ENCODE measurements around the gene KIF17.
A peak's percentile ranks its signal among the peaks of the same experiment; 100 is the strongest.

KIF17 gene

GRCh38 chr1:20634065-20634593 lies 83.7 kb downstream of the KIF17 start:
- peak in 1 of 2 experiments; percentile 32 for DNase-seq (ENCODE audit: low read depth in 1 of 2, low spot score in 1 of 2)
- Histone ChIP-seq H3K4me3 (replicated peaks; ENCODE audit: insufficient read depth, low read length) (peak overlapping the region; percentile 92), H3K27ac (replicated peaks) (peak overlapping the region; percentile 48), H3K27me3 (ENCODE audit: insufficient read depth, poor library complexity, severe bottlenecking) (no peaks in the 10 kb centered on the region)
- TF ChIP-seq POLR2AphosphoS5 (IDR thresholded peaks at IDR 0.05; ENCODE audit: low read depth) (no peak), SPI1 (IDR thresholded peaks at IDR 0.05; ENCODE audit: borderline replicate concordance, low read depth) (no peak), GABPA (IDR thresholded peaks at IDR 0.05; ENCODE audit: low read depth) (no peak), CTCF (IDR thresholded peaks at IDR 0.05; ENCODE audit: insufficient read depth, low read length) (no peak), REST (IDR thresholded peaks at IDR 0.05; ENCODE audit: insufficient replicate concordance, low read depth) (no peak)

- Histone ChIP-seq H3K27ac (replicated peaks) (peak within 1 kb of the TSS; percentile 48), H3K27me3 (ENCODE audit: insufficient read depth, poor library complexity, severe bottlenecking) (no peaks in the 10 kb centered on the region), H3K4me3 (replicated peaks; ENCODE audit: insufficient read depth, low read length) (peak within 1 kb of the TSS; percentile 92)
- TF ChIP-seq CTCF (IDR thresholded peaks at IDR 0.05; ENCODE audit: insufficient read depth, low read length) (peak; percentile 96), POLR2AphosphoS5 (IDR thresholded peaks at IDR 0.05; ENCODE audit: low read depth) (no peak), GABPA (IDR thresholded peaks at IDR 0.05; ENCODE audit: low read depth) (no peak), REST (IDR thresholded peaks at IDR 0.05; ENCODE audit: insufficient replicate concordance, low read depth) (no peak)
- DNase-seq (ENCODE audit: low read depth in 1 of 2, low spot score in 1 of 2), result peak; percentile 69 to 80
These were observed 84.4 kb downstream of the KIF17 start, which contains the start of gene PINK1 for GRCh38 chr1:20633190-20634064. Gene PINK1, plus strand, starts transcription at chr1:20633458. Its CDS starts 91 bp downstream, at chr1:20633549.

- Histone ChIP-seq H3K27ac (replicated peaks) (no peak overlapping the region), H3K27me3 (ENCODE audit: insufficient read depth, poor library complexity, severe bottlenecking) (no peaks in the 10 kb centered on the region), H3K4me3 (replicated peaks; ENCODE audit: insufficient read depth, low read length) (no peak overlapping the region)
- DNase-seq (ENCODE audit: low read depth in 1 of 2, low spot score in 1 of 2), result no peak
- TF ChIP-seq SPI1 (IDR thresholded peaks at IDR 0.05; ENCODE audit: borderline replicate concordance, low read depth) (no peak), REST (IDR thresholded peaks at IDR 0.05; ENCODE audit: insufficient replicate concordance, low read depth) (no peak), GABPA (IDR thresholded peaks at IDR 0.05; ENCODE audit: low read depth) (no peak)
These were observed 85.4 kb downstream of the KIF17 start for GRCh38 chr1:20632386-20632785.
